ENCODE measurements around the gene ABCC9.

DNA sequence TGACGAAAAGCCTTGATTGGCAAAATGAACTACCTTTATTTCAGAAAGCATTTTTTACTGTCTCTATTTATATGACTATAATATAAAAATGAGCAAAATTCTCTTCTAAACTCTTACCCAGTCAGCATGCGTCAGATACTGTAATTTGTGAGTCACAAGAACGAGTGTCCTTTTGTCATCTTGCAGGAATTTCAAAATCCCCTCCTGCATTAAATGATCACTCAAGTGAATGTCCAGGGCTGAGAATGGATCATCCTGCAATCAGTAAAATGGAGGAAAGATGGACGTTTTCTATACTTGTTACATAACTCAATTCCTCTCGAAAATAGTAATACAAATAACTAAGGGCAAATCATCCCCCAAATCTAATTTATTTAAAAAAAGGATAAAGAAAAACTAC is 89.0 kb downstream of the ABCC9 start:
- TF ChIP-seq EZH2phosphoT487 (IDR thresholded peaks at IDR 0.05; ENCODE audit: insufficient read depth, low read depth) (no peak), EZH2 (IDR thresholded peaks at IDR 0.05; ENCODE audit: insufficient read depth, poor library complexity, severe bottlenecking) (no peak)

Data from GM23248 (cell line).